AG10803 (cell line): Measurements from ENCODE around the gene C19orf81.

ENCODE experiments used
- DNase-seq: peaks from one replicate; pipeline ENCODE4 v3.0.0; 2010; ENCODE audit warnings: low read depth
- H3K4me3 ChIP-seq: 2 replicates; pipeline ENCODE4 v1.5.1; 2011; ENCODE audit warnings: mild to moderate bottlenecking, low read length, control low read depth
- CTCF ChIP-seq: conservative IDR thresholded peaks from 2 replicates; pipeline ENCODE4 v1.5.1; 2011; ENCODE audit warnings: mild to moderate bottlenecking, low read length, control low read depth, inconsistent platforms

Gene C19orf81

GRCh38 chr19:50645107-50645506 lies 4.1 kb upstream of the C19orf81 start:
- no peak for DNase-seq
- no peak overlapping the region for H3K4me3 ChIP-seq
- no peak for TF ChIP-seq CTCF

DNA sequence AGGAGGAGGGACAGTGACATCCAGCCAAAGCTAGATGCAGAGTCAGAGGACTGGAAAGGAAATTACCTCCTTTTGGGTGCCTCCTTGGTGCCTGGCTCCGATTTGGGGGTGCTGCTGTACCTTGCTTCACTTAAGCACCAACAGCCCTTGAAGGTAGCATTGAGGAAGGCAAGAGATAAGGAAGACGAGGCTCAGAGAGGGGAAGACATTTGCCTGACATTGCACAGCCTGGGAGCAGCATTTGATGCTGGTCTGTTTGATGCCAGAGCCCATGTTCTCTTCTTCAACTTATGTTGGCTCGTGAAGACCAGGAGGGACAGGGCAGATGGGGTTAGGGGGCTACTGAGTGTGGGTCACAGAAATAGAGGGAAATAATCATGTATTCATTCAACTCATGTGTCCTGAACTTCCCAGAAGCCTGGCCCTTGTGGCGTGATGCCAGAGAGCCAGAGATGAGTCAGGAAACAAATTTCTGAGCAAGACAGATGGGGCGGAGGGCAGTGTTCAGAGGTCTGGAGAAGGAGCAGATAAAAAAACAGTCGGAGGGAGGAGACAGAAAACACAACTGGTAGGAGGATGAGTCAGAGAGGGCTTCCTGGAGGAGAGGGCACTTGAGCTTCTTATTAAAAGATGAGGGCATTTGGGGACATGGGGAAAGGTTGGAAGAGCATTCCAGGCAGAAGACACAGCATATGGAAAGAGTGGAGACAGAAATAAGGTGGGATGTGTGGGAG lies 3.0 kb upstream of the C19orf81 start:
- DNase-seq: peak; percentile 48
- no peak for TF ChIP-seq CTCF
- H3K4me3 ChIP-seq: no peak overlapping the region

DNA sequence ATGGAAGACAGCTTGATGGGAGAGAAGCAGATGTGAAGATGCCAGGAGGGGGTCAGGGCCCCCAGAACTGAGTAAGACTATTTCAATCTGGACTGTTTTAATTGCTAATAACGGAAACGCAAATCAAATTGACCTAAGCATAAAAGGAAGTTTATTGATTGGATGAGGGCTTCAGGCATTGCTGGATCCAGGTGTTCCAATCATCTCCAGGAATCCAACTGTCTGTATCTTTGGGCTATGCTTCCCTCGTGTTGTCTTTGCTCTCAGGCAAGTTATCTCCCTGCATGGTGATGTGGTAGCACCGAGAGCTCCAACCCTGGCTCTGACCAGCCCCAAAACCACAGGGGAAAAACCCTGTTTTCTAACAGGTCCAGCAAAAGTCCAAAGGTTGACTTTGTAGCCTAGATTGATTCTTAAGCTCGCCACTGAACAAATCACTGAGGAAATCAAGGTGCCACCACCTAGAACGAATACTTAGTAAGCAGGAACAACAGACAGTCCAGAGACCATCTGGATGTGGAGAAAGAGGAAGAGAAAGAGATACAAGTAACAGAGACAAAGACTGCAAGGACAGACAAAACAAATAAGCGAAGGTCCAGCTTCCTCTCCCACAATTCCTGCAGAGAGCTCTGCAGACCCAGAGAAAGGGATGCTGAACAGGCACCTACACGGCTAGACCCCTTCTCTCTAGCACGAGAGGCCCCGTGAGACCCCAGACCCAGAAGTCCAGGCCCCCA lies 1.2 kb upstream of the C19orf81 start:
- H3K4me3 ChIP-seq: no peak overlapping the region
- DNase-seq: no peak
- TF ChIP-seq CTCF: no peak

- no peak for TF ChIP-seq CTCF
- no peak overlapping the region for H3K4me3 ChIP-seq
- no peak for DNase-seq
Observed at GRCh38 chr19:50648659-50649058, 586 bp upstream of the C19orf81 start.

- no peak for TF ChIP-seq CTCF
- H3K4me3 ChIP-seq: no peak overlapping the region
- DNase-seq: no peak
Observed at GRCh38 chr19:50651174-50651573, 1.9 kb downstream of the C19orf81 start.

DNA sequence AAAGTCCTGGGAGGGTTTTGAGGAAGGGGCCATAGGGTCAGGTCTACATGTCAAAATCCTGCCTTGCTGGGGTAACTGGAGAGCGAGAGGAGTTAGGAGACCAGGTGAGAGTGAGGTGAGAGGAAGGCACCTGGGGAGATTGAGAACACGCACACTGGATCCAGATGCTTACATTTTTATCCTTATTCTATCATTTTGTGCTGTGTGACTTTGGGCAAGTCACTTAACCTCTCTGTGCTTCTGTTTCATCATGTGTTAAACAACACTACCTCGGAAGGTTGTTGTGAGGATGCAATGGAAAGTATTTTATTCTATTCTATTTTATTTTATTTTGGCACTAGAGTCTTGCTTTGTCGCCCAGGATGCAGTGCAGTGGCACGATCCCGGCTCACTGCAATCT lies 3.5 kb downstream of the C19orf81 start:
- TF ChIP-seq CTCF: no peak
- DNase-seq: no peak

DNA sequence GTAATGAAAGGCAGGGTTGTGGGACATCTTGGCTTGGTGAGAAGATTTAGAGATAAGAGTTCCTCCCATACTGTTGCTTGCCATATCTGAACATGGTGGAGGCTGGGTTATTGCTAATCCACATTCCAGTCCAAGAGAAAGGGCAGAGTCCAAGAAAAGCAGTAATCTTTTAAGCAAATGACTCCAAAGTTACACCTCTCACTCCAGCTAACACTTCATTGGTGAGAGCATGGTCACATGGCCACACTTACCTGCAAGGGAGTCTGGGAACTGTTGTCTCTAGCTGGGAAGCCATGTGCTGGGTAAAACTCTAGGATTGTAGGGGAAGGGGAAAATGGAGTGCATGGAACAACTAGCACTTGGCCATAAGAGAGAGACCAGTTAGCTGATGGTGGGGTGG lies 5.6 kb downstream of the C19orf81 start:
- no peak for DNase-seq
- no peak for TF ChIP-seq CTCF
- H3K4me3 ChIP-seq: no peak overlapping the region

More for the DNA sequence above, 3.5 kb downstream of the C19orf81 start:
- H3K4me3 ChIP-seq: no peak overlapping the region
